GM12872 (cell line): Measurements from ENCODE around the gene DPYD.

Experiments used
- CTCF ChIP-seq: IDR thresholded peaks from 3 replicates; pipeline ENCODE4 v1.5.1; 2011; ENCODE audit warnings: low read depth, mild to moderate bottlenecking, low read length, moderate library complexity; ENCODE audit not compliant: insufficient read depth

Gene DPYD

GRCh38 chr1:97123717-97124431, 797.0 kb downstream of the DPYD start:
- TF ChIP-seq CTCF: no peak

- TF ChIP-seq CTCF: no peak
Observed at GRCh38 chr1:97120806-97121205, 800.0 kb downstream of the DPYD start.

GRCh38 chr1:97119260-97120158, 801.3 kb downstream of the DPYD start:
- TF ChIP-seq CTCF: no peak

GRCh38 chr1:97114842-97115241, 806.0 kb downstream of the DPYD start:
- TF ChIP-seq CTCF: no peak

GRCh38 chr1:97112442-97112841, 808.4 kb downstream of the DPYD start:
- no peak for TF ChIP-seq CTCF

- no peak for TF ChIP-seq CTCF
Observed at GRCh38 chr1:97108179-97108578, 812.7 kb downstream of the DPYD start.

GRCh38 chr1:97105531-97105930, 815.3 kb downstream of the DPYD start:
- no peak for TF ChIP-seq CTCF
